Measurements from ENCODE around the gene INTS6.
A peak's percentile ranks its signal among the peaks of the same experiment; 100 is the strongest.
"Not testable (repeated sequence)": the region's sequence is repeated elsewhere in the genome, so short reads cannot be mapped to it uniquely, and the experiment has no call there.

The INTS6 gene

GRCh38 chr13:51453959-51454703 lies 1.3 kb upstream of the INTS6 start:
- peak; percentile 17 for DNase-seq (ENCODE audit: low spot score)

- peak; percentile 61 for DNase-seq (ENCODE audit: low spot score)
Observed at GRCh38 chr13:51453207-51453958, 547 bp upstream of the INTS6 start.

GRCh38 chr13:51451467-51452360 lies 1.1 kb downstream of the INTS6 start:
- peak; percentile 39 for DNase-seq (ENCODE audit: low spot score)

- no peak for DNase-seq (ENCODE audit: low spot score)
Observed at GRCh38 chr13:51451134-51451466, 1.7 kb downstream of the INTS6 start.

- DNase-seq (ENCODE audit: low spot score): no peak
Observed at GRCh38 chr13:51449018-51449417, 3.8 kb downstream of the INTS6 start.

- no peak for DNase-seq (ENCODE audit: low spot score)
Observed at GRCh38 chr13:51444922-51445321, 7.9 kb downstream of the INTS6 start.

- DNase-seq (ENCODE audit: low spot score): no peak
Observed at GRCh38 chr13:51440381-51440780, 12.5 kb downstream of the INTS6 start.

- no peak for DNase-seq (ENCODE audit: low spot score)
Observed at GRCh38 chr13:51437550-51438127, 15.2 kb downstream of the INTS6 start.

- DNase-seq (ENCODE audit: low spot score): no peak
Observed at GRCh38 chr13:51435002-51435578, 17.7 kb downstream of the INTS6 start.

GRCh38 chr13:51432576-51432975 lies 20.3 kb downstream of the INTS6 start:
- DNase-seq (ENCODE audit: low spot score): no peak

GRCh38 chr13:51426982-51427381 lies 25.9 kb downstream of the INTS6 start:
- no peak for DNase-seq (ENCODE audit: low spot score)

GRCh38 chr13:51425410-51426042 lies 27.3 kb downstream of the INTS6 start:
- no peak for DNase-seq (ENCODE audit: low spot score)

- DNase-seq (ENCODE audit: low spot score): no peak
Observed at GRCh38 chr13:51423766-51424165, 29.1 kb downstream of the INTS6 start.

GRCh38 chr13:51422484-51422883 lies 30.4 kb downstream of the INTS6 start:
- no peak for DNase-seq (ENCODE audit: low spot score)

- DNase-seq (ENCODE audit: low spot score): no peak
Observed at GRCh38 chr13:51420681-51421490, 31.9 kb downstream of the INTS6 start.

- DNase-seq (ENCODE audit: low spot score): no peak
Observed at GRCh38 chr13:51419001-51419636, 33.7 kb downstream of the INTS6 start.

- DNase-seq (ENCODE audit: low spot score): no peak
Observed at GRCh38 chr13:51417716-51418115, 35.1 kb downstream of the INTS6 start.

GRCh38 chr13:51416107-51416506 lies 36.7 kb downstream of the INTS6 start:
- DNase-seq (ENCODE audit: low spot score): no peak

GRCh38 chr13:51415339-51415738 lies 37.5 kb downstream of the INTS6 start:
- not testable (repeated sequence) for DNase-seq (ENCODE audit: low spot score)

- DNase-seq (ENCODE audit: low spot score): no peak
Observed at GRCh38 chr13:51412431-51412830, 40.4 kb downstream of the INTS6 start.

Data from HuH-7 (cell line).